A673 (cell line): ENCODE measurements around the gene CTNNA3.

Experiments used
- EZH2 ChIP-seq: fragments of 200-600 bp; sonication (generic); IDR thresholded peaks from 2 replicates; pipeline ENCODE4 v1.6.1; 2017; ENCODE audit warnings: borderline replicate concordance, low read depth, mild to moderate bottlenecking, mixed read lengths, antibody characterized with exemption, low read length; ENCODE audit not compliant: poor library complexity, severe bottlenecking
- TF ChIP-seq, protein P1 (sequence below): fragments of 300-800, 200-600 bp; sonication (generic); conservative IDR thresholded peaks from 2 replicates; pipeline ENCODE4 v1.5.1; 2017; ENCODE audit warnings: low read depth, mild to moderate bottlenecking, antibody characterized with exemption, low read length, moderate library complexity, mixed read lengths

DNA sequence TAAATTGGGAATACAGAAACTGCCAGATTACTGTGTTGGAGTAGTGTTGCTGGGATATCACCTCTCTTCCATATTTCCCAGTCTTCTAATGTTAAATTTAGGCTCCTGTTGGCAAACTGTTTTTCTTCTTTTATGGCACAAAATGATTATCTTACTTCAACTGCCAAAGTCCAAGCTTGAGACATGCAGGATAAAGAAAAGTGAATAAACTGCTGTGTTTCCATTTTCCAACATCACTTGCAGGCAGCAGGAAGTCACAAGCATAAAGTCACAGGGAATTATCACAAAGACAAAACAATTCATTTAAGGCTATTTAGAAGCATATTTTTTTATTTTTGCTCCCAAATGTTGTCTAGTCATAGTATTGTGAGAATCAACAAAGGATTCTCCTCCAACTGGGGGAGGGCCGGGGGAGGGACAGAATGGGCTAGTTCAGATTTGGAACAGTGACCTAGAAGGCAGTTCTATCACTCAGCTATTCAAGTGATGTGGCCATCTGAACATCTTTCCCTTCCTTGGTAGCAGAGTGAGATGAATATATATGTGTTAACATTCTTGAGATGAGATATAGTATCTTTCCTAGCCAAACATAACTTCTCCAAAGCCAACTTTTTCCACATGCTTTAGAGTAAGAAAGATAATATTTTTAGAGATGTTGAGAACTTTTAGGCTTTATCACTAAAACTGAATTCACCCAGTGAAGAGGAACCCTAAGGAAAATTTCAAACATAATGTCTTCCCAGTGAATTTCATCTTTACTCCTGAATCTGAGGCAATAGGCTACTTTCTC, 364.7 kb downstream of the CTNNA3 start:
- TF ChIP-seq, protein P1, sequence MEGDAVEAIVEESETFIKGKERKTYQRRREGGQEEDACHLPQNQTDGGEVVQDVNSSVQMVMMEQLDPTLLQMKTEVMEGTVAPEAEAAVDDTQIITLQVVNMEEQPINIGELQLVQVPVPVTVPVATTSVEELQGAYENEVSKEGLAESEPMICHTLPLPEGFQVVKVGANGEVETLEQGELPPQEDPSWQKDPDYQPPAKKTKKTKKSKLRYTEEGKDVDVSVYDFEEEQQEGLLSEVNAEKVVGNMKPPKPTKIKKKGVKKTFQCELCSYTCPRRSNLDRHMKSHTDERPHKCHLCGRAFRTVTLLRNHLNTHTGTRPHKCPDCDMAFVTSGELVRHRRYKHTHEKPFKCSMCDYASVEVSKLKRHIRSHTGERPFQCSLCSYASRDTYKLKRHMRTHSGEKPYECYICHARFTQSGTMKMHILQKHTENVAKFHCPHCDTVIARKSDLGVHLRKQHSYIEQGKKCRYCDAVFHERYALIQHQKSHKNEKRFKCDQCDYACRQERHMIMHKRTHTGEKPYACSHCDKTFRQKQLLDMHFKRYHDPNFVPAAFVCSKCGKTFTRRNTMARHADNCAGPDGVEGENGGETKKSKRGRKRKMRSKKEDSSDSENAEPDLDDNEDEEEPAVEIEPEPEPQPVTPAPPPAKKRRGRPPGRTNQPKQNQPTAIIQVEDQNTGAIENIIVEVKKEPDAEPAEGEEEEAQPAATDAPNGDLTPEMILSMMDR: no peak
- no peak for TF ChIP-seq EZH2
